Activated T-helper 1 cell treated with Interleukin-2 at 50 U/mL for 16 hours (primary cell): ENCODE data around the gene ANK3.

ENCODE experiments used
- DNase-seq: peaks from one replicate; pipeline ENCODE4 v3.0.0-alpha.2; 2020; ENCODE audit warnings: low read depth

The ANK3 gene

DNA sequence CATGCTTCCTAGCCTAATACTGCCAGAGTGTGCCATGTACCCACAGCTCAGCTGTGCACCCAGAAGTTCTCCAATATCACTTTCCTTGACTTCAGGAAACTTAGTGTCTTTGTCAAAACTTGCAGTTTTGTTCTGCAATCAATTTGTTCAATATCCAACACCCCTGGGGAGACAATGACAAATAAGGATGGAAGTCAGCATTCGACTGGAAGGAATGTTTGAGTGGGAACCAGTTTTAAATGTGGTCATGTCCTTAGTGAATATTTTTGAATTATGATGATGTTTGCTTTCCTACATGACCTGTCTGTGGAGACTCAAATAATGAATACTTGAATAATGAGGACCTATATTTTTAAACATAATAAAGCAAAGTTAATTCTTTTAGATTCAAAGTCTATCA is 112.0 kb downstream of the ANK3 start:
- DNase-seq = no peak

DNA sequence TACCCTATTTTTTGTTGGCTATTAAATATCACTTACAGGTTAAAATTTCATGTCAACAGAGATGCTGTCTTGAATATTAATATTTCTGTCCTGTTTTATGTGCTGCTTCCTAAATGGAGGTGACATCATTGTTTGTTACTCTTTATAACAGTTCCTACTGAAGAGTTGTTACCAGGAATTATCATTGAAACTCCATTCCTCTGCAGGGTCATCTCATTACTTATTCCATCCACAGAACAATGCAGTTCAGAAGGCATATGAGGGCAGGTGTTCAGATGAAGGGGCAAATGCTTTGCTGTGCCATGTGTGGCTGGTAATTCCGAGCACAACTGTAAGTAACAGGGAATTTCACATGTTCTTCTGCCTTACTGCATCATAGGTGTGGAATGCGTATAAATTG is 113.4 kb downstream of the ANK3 start:
- no peak for DNase-seq

DNA sequence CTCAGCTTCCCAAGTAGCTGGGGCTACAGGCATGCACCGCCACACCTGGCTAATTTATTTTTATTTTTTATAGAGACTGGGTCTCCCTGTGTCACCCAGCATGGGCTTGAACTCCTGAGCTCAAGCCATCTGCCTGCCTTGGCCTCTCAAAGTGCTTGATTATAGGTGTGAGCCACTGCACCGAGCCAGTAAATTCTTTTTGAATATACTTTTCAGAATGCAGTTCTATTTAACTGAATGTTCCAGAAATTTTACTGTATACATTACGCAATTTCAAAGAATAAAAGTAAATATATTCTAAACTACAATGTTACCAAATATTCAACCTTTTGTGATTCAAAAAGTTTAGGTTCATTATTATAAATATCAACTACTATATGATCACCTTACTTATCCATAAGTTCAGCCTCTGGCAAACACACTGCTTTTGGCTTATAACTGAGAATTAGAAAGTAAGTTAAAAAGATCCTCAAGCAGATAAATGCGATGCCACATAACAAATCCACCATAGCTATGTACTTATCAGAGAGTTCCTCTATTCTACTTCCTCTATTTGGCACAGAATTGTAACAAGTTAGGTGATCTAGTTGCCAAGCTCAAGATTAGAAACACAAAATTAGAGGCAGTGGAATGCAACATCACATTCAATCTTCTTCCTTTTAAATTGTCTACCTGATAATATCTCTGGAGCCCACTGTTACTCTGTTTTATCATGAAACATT is 118.2 kb downstream of the ANK3 start:
- DNase-seq = no peak

DNA sequence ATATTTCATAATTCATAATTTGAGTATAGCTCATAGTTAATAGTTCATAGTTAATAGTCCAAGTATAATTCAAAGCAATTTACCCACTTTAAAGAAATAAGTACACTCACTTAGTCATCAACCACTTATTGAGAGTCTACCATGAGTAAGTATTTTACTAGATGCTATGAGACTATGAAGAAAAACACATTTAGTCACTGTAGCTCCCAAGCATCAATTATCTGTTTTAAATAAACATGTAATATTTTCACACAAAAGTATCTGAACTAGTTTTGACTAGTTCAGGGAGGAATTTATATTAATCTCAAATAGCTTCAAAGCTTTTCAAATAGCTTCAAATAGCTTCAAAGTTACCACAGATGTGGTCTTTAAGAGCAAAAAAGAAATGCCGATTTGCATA is 119.2 kb downstream of the ANK3 start:
- no peak for DNase-seq

DNA sequence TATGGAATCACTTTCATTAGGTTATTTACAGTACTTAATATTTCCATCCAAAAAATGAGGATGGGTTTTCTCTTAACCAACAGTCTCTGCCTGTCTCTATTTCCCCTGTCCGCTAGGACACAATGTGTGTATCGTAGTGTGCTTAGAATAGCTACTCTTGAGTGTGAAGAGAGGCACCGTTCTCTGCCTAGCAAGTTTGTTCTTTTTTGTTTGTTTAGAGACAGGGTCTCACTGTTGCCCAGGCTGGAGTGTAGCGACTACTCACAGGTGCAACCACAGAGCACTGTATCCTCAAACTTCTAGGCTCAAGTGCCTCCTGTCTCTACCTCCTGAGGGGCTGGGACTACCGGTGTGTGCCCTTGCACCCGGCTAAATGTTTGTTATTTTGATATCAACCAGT is 121.9 kb downstream of the ANK3 start:
- no peak for DNase-seq

DNA sequence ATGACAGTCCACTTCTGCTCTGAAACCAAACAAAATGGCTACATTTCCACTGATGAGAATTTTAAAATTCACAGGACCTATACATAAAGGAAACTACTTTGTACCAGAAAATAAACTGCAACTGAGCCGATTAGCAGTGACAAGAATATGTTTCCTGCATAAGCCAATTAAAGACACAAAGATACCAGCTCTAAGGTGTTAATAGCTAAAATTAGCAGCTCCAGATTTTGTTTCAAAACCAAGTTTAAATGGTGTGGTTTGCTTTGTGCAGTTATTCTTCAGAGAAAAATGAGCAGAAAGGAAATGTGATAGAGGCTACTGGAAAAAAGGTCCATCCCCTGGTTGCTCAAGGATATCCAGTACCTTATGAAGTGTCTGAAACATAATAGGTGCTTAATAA is 123.2 kb downstream of the ANK3 start:
- no peak for DNase-seq

DNA sequence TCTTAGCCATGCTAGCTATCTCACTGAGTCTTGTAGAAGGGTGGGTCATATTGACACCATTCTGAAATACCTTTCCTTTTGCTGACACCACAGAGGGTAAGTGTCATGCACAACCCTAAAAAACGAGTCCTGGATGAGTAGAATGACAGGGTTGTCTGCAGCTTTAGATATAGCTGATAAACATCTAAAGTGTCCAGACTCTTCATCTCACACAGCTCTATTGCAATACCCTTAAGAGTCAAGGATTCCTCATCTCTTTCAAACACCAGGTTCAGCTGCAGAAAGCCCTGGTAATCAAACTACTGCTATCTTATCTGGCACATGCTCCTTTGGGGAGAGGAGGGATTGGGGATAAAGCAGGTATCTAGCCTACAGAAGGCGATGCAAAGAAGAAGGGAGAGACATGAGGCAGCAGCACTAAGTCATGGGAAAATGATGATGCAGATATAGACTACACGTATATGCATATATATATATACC is 127.0 kb downstream of the ANK3 start:
- no peak for DNase-seq

DNA sequence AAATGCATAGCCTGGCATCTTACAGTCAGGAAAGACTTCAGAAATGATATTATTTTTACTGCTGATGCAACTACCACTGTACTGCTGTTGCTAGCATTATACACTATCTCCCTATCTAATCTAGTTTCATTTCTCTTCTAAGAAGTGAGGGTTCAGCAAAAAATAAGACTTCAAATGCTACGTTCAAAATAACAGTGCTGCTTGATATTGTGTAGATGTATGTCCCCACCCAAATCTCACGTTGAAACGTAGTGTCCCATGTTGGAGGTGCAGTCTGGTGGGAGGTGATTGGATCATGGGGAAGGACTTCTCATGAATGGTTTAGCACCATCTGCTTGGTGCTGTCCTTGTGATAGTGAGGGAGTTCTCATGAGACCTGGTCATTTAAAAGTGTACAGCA is 129.4 kb downstream of the ANK3 start:
- no peak for DNase-seq

DNA sequence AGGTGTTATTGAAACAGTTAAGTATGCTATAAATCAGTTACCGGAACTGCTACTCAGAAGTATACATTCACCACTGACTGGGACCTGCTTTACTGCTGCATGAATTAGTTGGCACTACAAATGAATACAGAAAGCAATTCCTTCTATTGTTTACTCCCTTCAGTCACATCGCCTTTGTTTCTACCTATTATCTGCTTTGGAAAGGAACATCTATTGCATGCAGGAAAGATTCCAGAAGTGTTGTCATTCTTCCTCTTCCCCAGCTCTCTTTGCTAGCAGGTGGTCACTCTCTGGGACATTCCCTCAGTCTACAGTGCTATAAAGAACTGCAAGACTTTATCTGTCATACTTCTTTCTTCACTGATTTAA is 131.3 kb downstream of the ANK3 start:
- no peak for DNase-seq

DNA sequence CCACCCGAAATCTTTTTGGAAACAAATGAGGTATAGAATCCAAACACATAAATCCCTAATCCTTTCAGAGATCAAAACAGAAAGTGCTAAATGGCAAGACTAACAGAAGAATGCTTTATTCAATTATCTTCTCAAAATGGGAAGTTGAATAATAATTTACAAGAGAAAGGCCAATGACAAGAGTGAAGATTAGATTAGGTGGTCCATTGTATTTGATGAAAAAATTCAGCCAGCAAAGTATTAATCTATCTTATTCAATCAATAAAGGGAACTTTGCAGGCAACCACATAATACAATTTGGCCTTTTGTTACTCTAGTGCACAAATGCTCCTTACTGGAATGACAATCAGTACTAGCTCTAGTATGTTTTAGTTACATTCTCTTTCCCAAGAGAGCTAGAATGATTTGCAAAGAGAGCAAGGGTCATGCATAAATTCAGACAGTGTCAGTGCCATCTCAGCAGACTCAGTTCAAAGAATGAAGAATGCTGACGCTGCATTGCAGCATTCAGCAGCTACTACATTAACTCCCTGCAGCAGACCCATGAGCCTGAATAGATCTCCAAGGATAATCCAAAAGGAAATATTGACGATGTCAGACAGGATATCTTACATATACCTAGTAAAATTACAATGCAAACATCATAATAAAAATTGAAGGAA is 131.8 kb downstream of the ANK3 start:
- no peak for DNase-seq

DNA sequence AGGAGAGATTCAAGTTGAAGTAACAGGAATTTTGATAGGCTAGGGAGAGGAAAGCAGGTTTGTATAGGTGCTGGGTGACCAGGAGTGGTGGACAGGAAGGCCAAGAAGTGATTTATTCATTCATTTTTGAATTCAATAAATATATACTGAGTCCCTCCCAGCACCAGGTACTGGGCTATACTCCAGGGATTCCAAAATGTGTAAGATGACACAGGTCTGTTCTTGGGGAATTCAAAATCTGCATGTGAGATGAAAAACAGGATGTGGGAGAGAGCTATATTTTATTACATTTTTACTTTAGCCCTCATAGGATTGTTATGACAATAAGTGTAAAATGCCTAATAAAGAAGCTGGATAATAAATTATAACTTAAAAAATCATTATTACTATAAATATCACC is 134.9 kb downstream of the ANK3 start:
- DNase-seq = no peak

DNA sequence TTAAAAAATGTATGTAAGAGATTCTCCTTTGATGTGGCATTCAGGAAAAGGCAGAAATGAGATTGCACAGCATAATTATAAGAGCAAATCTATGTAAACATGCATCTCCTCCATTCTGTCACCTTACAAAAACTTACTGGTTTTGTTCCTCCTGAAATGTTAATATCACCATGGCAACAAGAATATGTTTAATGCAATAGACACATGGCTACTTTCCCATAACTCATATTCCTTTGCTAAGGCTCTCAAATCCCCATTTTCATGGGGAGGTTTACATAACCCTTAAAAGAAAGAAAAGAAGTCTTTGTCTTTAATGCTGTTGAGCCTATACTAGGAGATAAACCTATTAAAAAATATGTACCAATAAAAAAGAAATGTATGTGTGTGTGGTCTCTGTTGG is 136.2 kb downstream of the ANK3 start:
- DNase-seq = no peak

DNA sequence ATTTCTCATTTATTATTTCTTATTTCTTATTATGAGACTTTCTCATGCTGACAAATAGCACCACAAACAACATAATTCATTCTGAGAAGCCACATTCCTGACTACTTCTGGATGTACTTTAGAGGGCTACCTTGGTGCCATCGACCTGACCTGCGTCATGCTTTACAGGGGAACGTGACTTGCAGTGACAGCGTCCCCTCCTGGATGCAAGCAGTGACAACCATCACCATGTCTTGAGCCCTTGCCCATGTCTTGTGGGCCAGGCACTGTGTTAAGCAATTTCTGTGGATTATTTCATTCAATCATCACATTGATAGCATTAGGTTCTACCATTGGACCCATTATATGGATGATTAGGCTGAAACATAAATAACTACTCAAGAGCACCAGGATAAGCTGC is 137.0 kb downstream of the ANK3 start:
- DNase-seq = no peak

DNA sequence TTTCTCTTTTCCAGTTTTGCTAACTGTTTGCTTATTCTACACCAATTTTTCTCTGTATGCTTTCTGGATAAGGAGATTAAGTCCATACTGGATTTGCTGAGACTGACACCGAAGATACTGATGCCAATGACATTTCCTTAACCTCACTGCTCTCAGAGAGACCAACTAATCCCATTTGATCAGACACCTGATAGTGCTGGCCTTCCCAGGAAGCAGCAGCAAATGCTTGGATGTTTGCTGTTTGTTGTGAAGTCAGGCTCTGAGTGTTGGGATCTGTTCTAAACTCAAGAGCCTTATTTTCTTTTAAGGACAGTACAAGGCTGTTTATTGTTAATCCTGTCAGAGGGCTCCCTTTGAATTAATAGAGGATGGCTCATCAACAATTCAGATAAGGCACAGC is 143.3 kb downstream of the ANK3 start:
- DNase-seq = no peak

DNA sequence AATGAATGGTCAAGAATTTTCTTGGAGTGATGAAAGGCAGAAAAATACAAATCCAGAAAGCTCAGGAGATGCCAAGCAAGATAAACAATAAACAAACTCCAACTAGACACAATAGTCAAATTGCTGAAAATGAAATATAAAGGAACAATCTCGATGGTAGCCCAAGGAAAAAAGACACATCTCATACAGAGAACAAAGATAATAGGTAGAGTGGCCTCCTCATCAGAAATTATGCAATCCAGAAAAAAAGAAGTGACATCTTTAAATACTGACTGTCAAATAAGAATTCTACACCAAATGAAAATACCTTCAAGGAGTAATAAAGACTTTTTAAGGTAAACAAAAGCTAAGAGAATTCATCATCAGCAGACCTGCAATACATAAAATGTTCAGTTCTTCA is 150.4 kb downstream of the ANK3 start:
- no peak for DNase-seq

DNA sequence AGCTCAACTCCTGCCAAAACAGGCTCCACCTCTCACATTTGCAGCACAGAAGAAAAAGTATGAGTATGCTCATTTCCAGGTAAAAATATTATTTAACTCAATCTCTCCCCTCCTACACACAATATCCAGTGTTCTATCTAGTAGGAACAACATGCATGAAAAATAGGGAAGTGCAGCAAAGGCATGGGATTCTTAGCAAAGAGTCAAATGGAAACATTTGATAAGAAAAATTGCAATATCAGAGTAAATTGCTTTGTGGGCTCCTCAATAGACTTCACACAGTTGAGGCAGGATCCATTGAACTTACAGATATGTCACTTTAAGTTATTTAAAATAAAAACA is 150.9 kb downstream of the ANK3 start:
- no peak for DNase-seq

DNA sequence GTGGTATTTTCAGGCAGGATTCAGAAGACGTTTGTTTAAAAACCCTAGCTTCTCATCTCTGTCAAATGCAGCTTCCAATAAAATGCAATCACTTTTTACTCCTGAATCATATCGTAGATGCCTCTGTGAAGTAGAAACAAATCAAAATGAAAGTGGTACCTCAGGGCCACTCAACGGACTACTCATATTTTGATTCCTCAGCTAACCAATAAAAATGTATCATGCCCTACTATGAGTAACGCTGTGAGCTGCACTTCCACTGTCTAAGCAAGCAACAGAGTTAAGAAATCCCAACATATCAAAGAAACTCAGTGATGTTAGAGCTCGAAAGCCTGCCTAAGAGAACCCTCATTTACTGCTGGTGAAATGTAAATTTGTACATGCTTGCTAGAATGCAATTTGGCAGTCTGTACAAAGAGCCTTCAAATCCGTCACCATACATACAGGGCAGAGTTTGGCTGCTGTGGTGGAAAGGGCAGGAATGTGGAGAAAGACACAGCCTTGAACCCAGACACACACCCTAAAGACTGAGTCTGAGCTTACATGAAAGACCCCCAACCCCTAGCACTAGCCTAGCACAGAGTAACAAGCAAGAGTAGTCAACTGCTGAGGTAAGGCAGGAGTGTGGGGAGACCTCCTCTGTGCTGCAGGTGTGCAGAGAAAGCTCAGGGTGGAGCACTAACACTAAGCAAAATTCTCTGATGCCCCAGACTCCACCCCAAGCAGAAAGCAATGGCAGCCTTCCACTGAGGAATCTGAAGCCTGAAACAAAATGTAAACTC is 151.5 kb downstream of the ANK3 start:
- DNase-seq = no peak

DNA sequence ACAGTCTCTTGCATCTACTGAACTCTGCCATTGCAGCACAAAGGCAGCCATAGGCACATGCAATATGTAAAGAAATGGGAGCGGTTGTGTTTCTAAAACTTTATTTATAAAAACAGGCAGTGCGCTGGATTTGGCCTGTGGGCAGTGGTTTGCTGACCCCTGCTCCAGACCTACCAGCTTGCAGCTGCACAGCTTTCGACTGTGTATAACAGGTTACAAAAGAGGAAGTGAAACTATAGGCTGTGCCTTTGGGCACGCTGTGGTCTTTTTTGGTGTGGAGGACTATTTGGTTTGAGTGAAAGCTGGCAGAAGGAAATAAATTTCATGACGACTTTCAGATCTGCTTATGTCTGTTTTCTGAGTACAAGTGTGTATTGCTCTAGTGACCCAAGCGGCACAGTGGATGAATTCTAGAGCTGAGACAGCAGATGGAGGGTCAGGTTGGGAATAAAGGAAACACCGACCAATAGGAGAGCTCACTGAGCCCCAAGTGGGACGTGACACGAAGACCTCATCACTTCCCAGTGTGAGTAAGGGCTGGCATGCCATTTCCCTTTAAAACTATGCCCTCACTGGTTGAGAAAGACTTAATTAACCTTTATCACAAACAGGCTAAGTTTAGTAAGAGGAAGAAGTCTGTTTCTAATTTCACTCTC is 152.7 kb downstream of the ANK3 start:
- DNase-seq = no peak

DNA sequence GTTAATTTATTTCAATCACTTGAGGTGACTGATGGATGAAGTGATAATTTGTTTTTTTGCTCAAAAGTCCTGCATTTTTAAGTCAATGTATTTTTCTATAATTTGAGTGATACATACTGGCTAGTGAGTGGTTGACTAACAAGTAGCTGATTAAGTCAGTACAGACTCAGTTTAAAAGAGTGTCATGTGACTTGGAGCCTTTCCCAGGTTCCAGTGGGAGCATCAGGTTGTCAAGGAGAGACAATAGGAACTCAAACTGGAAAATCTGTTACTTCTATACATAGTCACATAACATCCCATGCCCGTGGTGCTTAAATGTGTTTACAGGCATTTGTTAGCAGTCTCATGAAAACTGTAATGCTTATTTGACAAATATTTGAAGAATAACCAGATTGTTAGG is 154.7 kb downstream of the ANK3 start:
- no peak for DNase-seq

DNA sequence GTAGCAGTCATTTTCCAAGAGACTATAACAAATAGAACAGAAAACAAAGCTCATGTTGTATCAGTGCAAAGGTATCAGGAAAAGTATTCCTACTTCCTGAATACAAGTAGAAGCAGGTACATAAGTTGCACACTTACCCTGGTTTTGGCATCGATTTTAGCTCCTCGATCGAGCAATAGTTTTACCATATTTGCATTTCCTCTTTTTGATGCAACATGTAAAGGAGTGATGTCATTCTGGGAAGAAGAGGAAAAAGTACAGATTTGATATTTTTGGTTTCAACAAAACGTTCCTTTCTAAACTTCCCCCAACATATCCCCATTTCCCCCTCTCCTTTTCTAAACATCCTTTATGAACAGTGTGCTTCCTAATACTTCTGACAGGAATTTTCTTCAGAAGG is 155.1 kb downstream of the ANK3 start:
- no peak for DNase-seq

DNA sequence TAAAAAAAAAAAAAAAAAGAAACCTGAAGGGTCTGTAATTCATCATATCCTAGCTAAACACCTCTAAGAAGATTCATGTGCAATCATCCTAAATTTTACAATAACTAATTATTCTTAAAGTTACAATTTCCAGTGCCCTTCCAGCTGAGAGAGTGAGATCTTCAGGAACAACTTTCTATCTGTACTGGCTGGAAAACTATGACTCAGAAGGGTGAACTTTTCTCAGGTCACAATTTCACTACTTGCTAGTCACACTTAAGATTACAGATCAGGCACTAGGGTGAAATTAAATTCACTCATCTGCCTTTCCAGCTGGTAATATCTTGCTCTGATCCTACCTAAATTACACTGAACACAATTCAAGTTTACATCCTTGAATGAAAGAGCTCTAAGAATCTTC is 158.8 kb downstream of the ANK3 start:
- no peak for DNase-seq

DNA sequence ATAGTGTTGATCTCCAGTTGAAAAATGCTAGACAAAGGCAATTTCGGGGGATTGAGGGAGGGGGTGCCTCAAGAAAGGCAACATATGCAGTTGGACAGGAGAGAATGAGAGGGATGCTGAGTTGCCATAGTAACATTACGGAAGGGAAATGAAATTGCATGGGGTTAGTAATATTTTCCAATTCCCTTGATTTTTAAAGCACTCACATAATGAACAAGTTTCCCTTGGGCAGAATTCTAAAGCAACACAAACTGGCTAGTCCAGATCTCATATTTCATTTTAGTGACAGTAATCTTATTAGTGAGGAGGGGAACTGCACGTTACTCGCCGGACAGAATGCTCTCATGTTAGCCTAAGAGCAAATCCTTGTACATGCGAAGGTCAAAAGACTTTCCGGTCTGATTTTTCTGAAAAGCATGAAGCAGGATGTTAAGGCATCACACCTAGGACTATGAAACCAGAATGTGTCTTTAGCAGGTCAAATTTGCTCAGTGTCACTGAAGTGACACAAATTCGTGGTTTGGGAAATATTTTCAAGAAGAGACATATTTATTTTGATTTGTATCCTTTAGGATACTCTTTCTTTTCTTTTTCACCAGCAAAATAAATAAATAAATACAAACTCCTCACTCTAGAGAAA is 165.5 kb downstream of the ANK3 start:
- DNase-seq = no peak
